ENCODE measurements around the gene DUOX1. TPM values are rescaled to one million over a fixed set of nuclear protein-coding genes. Genes with fewer than 3 reads are reported as not detected.

Gene DUOX1
- total RNA-seq, 1 donor from 2014 or later = not detected

DNA sequence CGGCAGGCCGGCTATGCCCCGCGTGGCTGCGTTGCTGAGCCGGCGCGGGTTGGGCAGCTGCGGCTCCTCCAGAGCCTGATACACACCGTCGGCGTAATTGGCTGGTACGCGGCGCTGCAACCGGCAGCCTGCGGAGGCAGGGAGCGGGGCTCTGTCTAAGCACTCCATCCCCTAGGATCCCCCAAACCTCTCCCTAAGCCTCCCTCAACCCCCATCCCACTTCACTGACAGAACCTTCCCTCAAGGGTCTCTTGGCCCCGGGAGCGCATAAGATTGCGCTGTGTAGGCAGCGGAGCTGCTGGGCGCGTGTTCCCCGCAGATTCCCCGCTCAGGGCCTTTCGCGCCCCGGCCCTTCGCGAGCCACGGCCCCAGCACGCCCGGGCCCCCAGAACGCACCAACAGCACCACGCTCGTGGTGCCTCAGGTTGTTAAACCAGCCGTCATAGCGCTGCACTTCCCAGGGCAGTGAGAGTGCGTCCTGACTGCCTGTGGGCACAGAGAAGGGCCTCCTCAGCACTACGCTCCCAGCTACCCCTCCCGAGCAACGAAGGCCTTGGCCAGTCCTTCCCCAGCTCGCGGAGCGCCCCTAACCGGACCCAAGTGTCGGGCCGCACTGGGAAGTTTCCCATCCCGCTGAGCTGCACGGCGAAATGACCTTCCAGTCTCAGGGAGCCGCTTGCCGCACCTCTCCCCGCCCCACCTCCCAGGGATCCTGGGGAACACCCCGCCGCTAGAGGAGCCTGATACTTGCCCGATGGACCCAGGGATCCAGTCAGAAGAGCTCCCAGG, 17.0 kb upstream of the DUOX1 start:
- no peak overlapping the region for H3K27ac Mint-ChIP-seq (ENCODE audit: unreplicated experiment)
- peaks cover 7% of the 10 kb centered on the region for H3K4me1 Mint-ChIP-seq
- no peak for TF ChIP-seq CTCF (conservative IDR thresholded peaks at IDR 0.05)
- no peaks in the 10 kb centered on the region for H3K9me3 Mint-ChIP-seq
- DNase-seq (ENCODE audit: low read depth, low spot score) = no peak
- no peaks in the 10 kb centered on the region for H3K36me3 Mint-ChIP-seq (ENCODE audit: low read depth)
- peak overlapping the region; percentile 31 for H3K4me3 Mint-ChIP-seq
- peaks cover 79% of the 10 kb centered on the region for H3K27me3 Mint-ChIP-seq (ENCODE audit: low read depth)

DNA sequence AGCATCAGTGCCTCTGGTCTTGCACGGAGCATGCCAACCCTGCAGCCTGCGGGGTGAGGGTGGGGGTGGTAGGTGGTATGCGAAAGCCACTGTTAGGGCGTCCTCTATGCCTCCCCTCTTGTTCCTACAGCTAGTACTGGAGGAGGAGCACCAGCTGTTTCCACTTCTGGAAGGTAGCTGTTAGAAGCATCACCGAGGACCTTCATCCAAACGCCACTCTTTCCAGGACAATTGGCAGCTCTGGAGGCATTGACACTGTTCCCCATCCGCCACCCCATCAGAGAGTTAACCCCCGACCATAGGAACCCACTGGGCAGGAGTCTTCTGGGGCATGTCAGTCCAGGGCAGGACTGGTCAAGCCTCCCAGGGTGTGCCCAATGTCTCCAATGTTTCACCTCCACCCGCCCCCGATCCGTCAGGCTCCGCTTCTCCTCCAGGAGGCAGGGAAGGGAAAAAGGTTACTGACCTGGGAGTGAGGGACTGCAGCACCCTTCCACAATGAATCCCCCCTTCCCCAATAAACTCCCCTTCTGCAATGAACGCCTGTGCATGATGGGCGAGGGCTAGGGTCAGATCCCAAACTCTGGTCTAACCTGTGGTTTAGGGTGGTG, 16.3 kb upstream of the DUOX1 start:
- peaks cover 84% of the 10 kb centered on the region for H3K27me3 Mint-ChIP-seq (ENCODE audit: low read depth)
- peaks cover 4% of the 10 kb centered on the region for H3K9me3 Mint-ChIP-seq
- H3K36me3 Mint-ChIP-seq (ENCODE audit: low read depth) = no peaks in the 10 kb centered on the region
- H3K27ac Mint-ChIP-seq (ENCODE audit: unreplicated experiment) = no peak overlapping the region
- H3K4me1 Mint-ChIP-seq = peaks cover 13% of the 10 kb centered on the region
- DNase-seq (ENCODE audit: low read depth, low spot score) = no peak
- H3K4me3 Mint-ChIP-seq = no peak overlapping the region
- TF ChIP-seq CTCF (conservative IDR thresholded peaks at IDR 0.05) = no peak

DNA sequence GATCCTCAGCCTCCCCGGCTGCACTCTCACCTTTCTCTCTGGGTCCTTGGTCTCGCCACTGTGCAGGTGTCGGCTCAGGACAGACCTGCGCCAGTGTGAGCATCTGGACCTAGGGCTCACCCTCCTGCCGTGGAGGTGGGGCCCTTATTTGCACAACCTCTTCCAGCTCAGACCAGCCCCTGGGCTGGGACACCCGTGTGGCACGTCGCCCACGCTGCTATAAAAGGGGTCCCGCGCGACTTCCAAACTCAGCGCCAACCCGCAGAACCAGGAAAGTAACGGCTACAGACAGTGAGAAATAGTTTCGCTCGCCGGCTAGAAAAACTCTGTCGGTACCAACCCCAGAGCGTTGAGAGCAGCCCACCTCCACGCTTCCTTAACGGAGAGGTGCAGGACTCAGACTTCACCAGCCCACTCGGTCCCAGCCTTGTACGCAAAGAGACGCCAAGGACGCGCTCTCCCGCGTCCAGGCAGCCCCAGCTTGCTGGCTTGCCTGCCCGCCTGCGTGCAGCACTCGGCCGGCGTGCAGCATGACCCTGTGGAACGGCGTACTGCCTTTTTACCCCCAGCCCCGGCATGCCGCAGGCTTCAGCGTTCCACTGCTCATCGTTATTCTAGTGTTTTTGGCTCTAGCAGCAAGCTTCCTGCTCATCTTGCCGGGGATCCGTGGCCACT, 15.6 kb upstream of the DUOX1 start, which contains the start of the genes DUOX2 and DUOXA2:
Gene DUOX2 (minus strand): TSS at position 97 of the 675 bp plus-strand sequence. CDS start 761 bp downstream, outside the sequence.
Gene DUOXA2 (plus strand): TSS at position 251 of the 675 bp plus-strand sequence. CDS start 280 bp downstream, at position 531.
- no peak for DNase-seq (ENCODE audit: low read depth, low spot score)
- Mint-ChIP-seq H3K27ac (ENCODE audit: unreplicated experiment) (no peak within 1 kb of the TSS), H3K36me3 (ENCODE audit: low read depth) (no peaks in the 10 kb centered on the region), H3K27me3 (ENCODE audit: low read depth) (peaks cover 79% of the 10 kb centered on the region), H3K4me1 (peaks cover 13% of the 10 kb centered on the region), H3K9me3 (peaks cover 4% of the 10 kb centered on the region), H3K4me3 (no peak within 1 kb of the TSS)
- TF ChIP-seq CTCF (conservative IDR thresholded peaks at IDR 0.05) = no peak

DNA sequence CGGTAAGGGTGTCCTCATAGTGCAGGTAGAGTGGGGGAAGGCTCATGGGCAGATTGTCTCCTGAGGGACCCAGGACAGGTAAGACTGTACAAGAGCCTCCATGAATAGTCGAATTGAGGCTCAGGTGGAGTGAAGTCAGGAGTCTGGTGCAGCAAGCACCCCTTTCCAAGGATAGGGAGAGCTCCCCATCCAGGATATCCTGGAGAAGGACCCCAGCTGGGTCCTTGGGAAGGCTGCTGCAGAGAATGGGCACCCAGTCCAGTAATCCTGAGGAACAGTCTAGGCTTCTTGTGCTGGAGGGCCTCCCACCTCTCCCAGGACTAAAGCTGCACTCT, 15.1 kb upstream of the DUOX1 start:
- TF ChIP-seq CTCF (conservative IDR thresholded peaks at IDR 0.05) = no peak
- no peak overlapping the region for H3K4me3 Mint-ChIP-seq
- no peak for DNase-seq (ENCODE audit: low read depth, low spot score)

DNA sequence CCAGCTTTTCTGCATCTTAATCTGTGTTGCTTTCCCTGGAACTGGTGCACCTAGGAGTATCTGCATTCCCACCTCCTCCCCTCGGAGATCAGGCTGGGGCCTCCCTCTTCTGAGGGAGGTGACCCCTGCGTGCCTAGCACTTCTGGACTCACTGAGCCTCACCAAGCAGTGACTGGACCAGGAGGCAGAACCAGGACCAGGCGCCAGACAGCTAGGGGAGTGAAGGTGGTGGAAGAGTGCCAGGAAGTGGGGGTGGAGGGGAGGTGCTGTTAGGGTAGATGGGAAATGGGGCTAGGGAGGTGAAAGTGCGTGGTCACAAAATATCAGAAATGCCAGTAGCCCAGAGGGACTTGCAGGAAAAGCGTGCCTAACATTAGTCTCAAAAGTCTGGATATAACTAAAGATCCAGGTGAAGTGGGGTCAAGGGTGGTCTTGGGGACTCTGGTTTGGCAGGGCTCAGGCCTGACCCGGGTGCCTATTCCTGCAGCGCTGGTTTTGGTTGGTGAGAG, 14.4 kb upstream of the DUOX1 start:
- H3K4me3 Mint-ChIP-seq = no peak overlapping the region
- no peak for TF ChIP-seq CTCF (conservative IDR thresholded peaks at IDR 0.05)
- H3K27me3 Mint-ChIP-seq (ENCODE audit: low read depth) = peaks cover 76% of the 10 kb centered on the region
- DNase-seq (ENCODE audit: low read depth, low spot score) = no peak
- peaks cover 4% of the 10 kb centered on the region for H3K9me3 Mint-ChIP-seq
- H3K27ac Mint-ChIP-seq (ENCODE audit: unreplicated experiment) = no peak overlapping the region
- peaks cover 13% of the 10 kb centered on the region for H3K4me1 Mint-ChIP-seq
- H3K36me3 Mint-ChIP-seq (ENCODE audit: low read depth) = no peaks in the 10 kb centered on the region

More for the DNA sequence above, 15.1 kb upstream of the DUOX1 start:
- H3K27me3 Mint-ChIP-seq (ENCODE audit: low read depth) = peaks cover 79% of the 10 kb centered on the region
- H3K9me3 Mint-ChIP-seq = peaks cover 4% of the 10 kb centered on the region
- H3K4me1 Mint-ChIP-seq = peaks cover 13% of the 10 kb centered on the region
- no peaks in the 10 kb centered on the region for H3K36me3 Mint-ChIP-seq (ENCODE audit: low read depth)
- no peak overlapping the region for H3K27ac Mint-ChIP-seq (ENCODE audit: unreplicated experiment)
